SJCRH30 (cell line): ENCODE results near the gene NEDD9. TPM values are rescaled to one million over a fixed set of nuclear protein-coding genes. Genes with fewer than 3 reads are reported as not detected.

Experiments used
- DNase-seq, 2 experiments: peaks; one replicate each; pipeline ENCODE4 v3.0.0-alpha.2; 2015 to 2020
- H3K27ac ChIP-seq: fragments of 250-450 bp; sonication (Bioruptor Pico); 2 replicates; pipeline ENCODE4 v1.5.1; 2020; ENCODE audit warnings: mild to moderate bottlenecking, moderate library complexity
- H3K27me3 ChIP-seq: fragments of 250-450 bp; sonication (Bioruptor Pico); 2 replicates; pipeline ENCODE4 v1.5.1; 2020; ENCODE audit warnings: mild to moderate bottlenecking, moderate library complexity
- H3K36me3 ChIP-seq: fragments of 250-450 bp; sonication (Bioruptor Pico); 2 replicates; pipeline ENCODE4 v1.5.1; 2020; ENCODE audit warnings: mild to moderate bottlenecking, moderate library complexity
- H3K4me1 ChIP-seq: fragments of 250-450 bp; sonication (Bioruptor Pico); 2 replicates; pipeline ENCODE4 v1.5.1; 2020; ENCODE audit warnings: mild to moderate bottlenecking, moderate library complexity
- H3K4me3 ChIP-seq: fragments of 250-450 bp; sonication (Bioruptor Pico); 2 replicates; pipeline ENCODE4 v1.5.1; 2020; ENCODE audit warnings: mild to moderate bottlenecking, moderate library complexity
- H3K9me3 ChIP-seq: fragments of 250-450 bp; sonication (Bioruptor Pico); replicated peaks from 2 replicates; pipeline ENCODE4 v1.5.1; 2020; ENCODE audit warnings: mild to moderate bottlenecking, moderate library complexity
- total RNA-seq: library from RNA; depleted of rRNA; stranded (reverse); fragments of >200 nt; shearing (Covaris generic); gene quantifications from 2 replicates; pipeline ENCODE4 v1.2.3, GENCODE V29; 2014

NEDD9 gene
- total RNA-seq, 1 experiment from 2014 or later: 0.42 TPM

DNA sequence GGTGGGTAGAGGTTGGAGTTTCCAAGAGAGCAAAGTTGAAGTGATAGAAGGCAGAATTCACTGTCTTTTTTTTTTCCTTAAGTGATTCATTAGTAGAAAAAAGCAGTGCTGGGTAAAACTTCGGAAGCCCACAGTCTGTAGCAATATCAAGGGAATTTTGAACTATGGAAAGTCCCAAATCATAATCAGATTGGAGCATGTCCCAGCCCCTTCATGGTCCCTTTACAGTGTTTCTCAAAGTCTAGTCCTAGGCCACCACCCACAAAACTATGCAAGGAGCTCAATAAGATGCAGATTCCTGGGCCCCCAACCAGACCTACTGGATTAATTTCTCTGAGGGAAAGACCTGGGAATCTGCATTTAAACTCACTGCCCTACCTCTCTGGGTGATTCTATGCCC lies 22.6 kb downstream of the NEDD9 start:
- peaks cover 2% of the 10 kb centered on the region; the same call in 1 of the 2 replicates for H3K4me1 ChIP-seq
- no peak overlapping the region for H3K27ac ChIP-seq
- H3K4me3 ChIP-seq: no peak overlapping the region
- H3K27me3 ChIP-seq: no peaks in the 10 kb centered on the region
- no peaks in the 10 kb centered on the region for H3K36me3 ChIP-seq
- no peaks in the 10 kb centered on the region for H3K9me3 ChIP-seq
- DNase-seq: no peak

DNA sequence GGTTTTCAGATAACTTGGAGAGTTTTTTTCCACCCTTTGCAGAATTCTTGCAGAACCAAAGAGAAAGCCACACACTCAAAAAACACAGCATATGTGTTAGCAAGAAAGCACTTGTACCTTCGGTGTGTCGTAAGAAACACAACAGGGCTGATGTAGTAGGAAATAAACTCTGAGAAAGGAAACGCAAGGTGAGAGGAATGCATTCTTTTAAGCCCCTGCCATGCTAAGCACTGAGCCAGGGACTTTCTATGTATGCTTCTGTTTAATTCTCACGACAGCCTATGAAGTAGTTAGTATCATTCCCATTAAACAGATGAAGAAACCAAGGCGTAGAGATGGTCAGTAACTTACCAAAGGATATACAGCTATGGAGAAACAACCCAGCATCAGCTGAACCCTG lies 23.1 kb downstream of the NEDD9 start:
- Histone ChIP-seq H3K9me3 (no peaks in the 10 kb centered on the region), H3K4me3 (no peak overlapping the region), H3K27me3 (no peaks in the 10 kb centered on the region), H3K27ac (no peak overlapping the region), H3K36me3 (no peaks in the 10 kb centered on the region), H3K4me1 (peaks cover 2% of the 10 kb centered on the region; the same call in 1 of the 2 replicates)
- no peak for DNase-seq

DNA sequence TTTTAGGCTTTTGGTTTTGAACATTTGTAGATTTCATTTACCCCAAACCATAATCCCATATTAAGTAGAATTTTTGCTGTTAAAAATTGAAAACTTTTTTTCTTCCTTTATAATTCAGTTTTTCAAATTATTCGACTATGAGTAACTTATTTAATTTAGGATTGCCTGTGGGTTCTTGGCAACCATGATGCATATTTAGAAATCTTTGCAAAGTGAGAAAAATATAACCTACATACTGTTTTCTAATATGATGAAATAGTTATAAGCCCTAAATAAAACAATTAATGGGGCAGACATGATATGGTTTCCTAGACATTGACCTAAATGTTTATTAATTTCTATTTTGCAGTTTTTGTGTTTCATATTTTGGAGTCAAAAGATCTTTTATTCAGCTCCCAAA lies 23.6 kb downstream of the NEDD9 start:
- peaks cover 2% of the 10 kb centered on the region; the same call in 1 of the 2 replicates for H3K4me1 ChIP-seq
- no peaks in the 10 kb centered on the region for H3K9me3 ChIP-seq
- no peak overlapping the region for H3K4me3 ChIP-seq
- H3K27me3 ChIP-seq: no peaks in the 10 kb centered on the region
- DNase-seq: no peak
- H3K27ac ChIP-seq: no peak overlapping the region
- no peaks in the 10 kb centered on the region for H3K36me3 ChIP-seq

DNA sequence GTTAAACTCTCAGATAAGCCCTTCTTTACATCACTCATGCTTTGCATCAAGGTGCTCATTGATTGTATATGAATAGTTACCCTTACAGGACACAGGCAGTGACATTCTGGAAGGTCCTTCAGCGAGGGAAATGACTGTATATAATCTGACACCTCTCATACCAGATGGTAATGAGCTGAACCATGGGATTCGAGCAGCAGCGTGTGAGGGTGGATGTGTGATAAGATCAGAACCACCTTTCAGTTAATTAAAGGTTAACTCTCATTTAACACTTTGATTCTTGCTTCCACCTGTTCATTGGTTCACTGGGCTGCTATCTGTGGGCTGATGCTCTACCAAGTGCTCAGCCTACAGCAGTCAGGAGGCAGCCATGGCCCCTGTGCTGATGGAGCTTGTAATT lies 24.2 kb downstream of the NEDD9 start:
- DNase-seq: no peak
- H3K36me3 ChIP-seq: no peaks in the 10 kb centered on the region
- no peak overlapping the region for H3K27ac ChIP-seq
- peaks cover 3% of the 10 kb centered on the region for H3K4me1 ChIP-seq
- H3K9me3 ChIP-seq: no peaks in the 10 kb centered on the region
- H3K27me3 ChIP-seq: no peaks in the 10 kb centered on the region
- H3K4me3 ChIP-seq: no peak overlapping the region

DNA sequence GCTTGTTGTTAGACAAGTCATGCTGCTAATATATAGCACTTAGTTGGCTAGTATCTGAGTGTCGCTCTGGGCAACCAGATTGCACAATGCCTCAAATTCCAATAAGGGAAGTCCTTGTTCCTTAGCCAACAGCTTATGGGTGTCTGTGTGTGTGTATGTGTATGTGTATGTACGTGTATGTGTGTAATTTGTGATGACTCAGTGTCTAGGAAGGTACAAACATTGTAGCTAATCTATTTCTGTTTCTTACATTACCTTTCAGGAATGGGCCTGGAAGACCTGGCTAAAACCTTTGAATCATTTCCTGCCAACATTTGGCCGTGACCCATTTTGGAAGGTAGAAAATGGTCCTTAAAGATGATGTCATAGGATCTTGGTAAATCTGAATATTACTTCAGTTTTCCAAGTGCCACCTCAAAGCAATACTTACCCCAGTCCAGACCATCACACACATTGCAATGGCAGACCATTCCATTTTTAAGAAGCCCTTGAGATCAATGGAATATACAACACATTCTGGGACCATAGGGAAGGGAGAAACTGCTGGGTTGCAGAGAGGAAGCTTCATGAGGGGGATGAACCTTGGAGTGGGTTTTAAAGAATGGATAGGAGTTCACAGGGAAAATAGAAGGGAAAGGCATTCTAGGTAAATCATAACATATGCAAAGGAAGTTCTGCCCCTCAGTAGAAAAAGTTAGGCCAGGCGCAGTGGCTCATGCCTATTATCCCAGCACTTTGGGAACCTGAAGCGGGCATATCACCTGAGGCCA lies 25.1 kb downstream of the NEDD9 start:
- Histone ChIP-seq H3K4me3 (no peak overlapping the region), H3K27me3 (no peaks in the 10 kb centered on the region), H3K4me1 (peaks cover 10% of the 10 kb centered on the region), H3K36me3 (no peaks in the 10 kb centered on the region), H3K27ac (no peak overlapping the region), H3K9me3 (no peaks in the 10 kb centered on the region)
- no peak for DNase-seq

DNA sequence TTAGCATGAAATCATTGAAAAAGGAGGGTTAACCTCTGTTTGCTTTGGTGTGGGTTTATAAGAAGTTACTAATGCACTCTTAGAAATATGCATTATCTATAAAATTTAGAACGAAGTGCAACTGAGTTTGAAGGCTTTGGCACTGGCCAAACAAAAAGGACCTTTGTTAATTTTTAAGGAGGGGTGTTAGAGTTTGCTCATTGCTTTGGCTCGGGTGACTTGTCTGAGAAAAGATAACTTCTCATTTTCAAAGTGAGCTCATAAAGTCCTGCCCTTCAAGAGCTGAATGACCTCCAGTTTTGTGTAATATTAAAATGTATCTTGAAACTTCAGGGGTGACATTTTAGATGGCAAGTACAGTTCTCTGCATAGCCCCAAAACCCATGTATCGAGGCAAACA lies 25.9 kb downstream of the NEDD9 start:
- Histone ChIP-seq H3K9me3 (no peaks in the 10 kb centered on the region), H3K27ac (no peak overlapping the region), H3K36me3 (no peaks in the 10 kb centered on the region), H3K27me3 (no peaks in the 10 kb centered on the region), H3K4me3 (no peak overlapping the region), H3K4me1 (peaks cover 11% of the 10 kb centered on the region)
- DNase-seq: no peak

GRCh38 chr6:11204794-11205366 lies 27.6 kb downstream of the NEDD9 start:
- Histone ChIP-seq H3K27ac (no peak overlapping the region), H3K9me3 (no peaks in the 10 kb centered on the region), H3K4me3 (no peak overlapping the region), H3K36me3 (no peaks in the 10 kb centered on the region), H3K27me3 (no peaks in the 10 kb centered on the region), H3K4me1 (peaks cover 11% of the 10 kb centered on the region)
- DNase-seq: no peak

DNA sequence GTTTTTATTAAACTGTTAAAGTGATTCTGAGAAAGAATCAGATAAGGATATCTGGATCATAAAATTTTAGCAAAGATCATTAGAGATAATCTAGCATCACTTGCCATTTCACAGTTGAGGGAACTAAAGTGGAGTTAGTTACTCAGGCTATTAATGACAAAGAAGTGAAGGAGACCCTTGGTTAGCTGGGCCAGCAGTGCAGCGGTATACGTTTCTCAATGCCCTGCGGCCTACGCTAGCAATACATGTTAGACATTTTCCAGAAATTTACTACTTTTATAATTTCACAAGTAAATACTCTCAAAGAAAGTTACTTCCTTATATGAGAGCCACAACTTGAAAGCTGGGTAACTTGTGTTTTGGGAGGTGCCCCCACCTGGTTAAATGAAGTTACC lies 28.5 kb downstream of the NEDD9 start:
- Histone ChIP-seq H3K4me1 (peaks cover 11% of the 10 kb centered on the region), H3K27ac (no peak overlapping the region), H3K27me3 (no peaks in the 10 kb centered on the region), H3K36me3 (no peaks in the 10 kb centered on the region), H3K4me3 (no peak overlapping the region), H3K9me3 (no peaks in the 10 kb centered on the region)
- no peak for DNase-seq

GRCh38 chr6:11203306-11204004 lies 29.0 kb downstream of the NEDD9 start:
- peak in 1 of 2 experiments; percentile 3 for DNase-seq
- Histone ChIP-seq H3K4me1 (peaks cover 11% of the 10 kb centered on the region), H3K9me3 (no peaks in the 10 kb centered on the region), H3K36me3 (no peaks in the 10 kb centered on the region), H3K27me3 (no peaks in the 10 kb centered on the region), H3K4me3 (no peak overlapping the region), H3K27ac (peak overlapping the region; percentile 46; the same call in 1 of the 2 replicates)

- Histone ChIP-seq H3K4me3 (no peak overlapping the region), H3K27ac (peak overlapping the region; percentile 46; the same call in 1 of the 2 replicates), H3K27me3 (no peaks in the 10 kb centered on the region), H3K4me1 (peaks cover 11% of the 10 kb centered on the region), H3K36me3 (no peaks in the 10 kb centered on the region), H3K9me3 (no peaks in the 10 kb centered on the region)
- peak; percentile 50 to 74 for DNase-seq
These were observed 29.8 kb downstream of the NEDD9 start for GRCh38 chr6:11202513-11203305.

DNA sequence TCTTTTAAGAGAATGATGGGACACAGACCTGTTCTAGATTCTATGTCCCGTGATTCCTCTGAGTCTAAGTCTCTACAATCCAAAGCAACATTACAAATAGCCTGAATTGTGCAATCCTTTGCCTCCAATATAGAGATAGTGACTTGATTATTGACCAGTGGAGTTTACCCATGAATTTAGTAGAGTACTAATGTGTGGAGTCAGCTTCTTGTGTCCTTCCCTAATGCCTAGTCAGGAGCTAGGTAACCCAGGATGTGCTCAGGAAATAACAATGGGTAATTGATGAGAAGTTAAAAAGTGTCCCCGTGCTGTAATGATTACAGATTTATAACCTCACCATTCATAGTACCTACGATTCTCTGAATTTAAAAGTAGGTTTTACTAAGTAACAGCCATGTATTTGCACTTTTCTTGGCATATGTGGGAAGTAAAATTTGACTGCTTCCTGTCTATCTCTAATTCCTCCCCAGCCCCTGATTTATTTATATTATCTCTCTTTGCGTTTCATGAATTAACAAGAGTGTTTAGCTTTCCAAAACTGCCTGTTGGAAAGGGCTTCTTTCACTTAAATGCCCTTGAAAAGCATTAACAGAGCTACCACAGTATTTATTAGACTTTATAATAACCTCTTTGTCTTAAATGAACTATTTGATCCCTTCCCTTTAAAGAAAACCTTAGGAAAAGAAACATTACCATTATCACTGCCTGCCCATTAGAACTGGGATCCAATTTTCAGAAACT lies 30.5 kb downstream of the NEDD9 start:
- Histone ChIP-seq H3K4me3 (no peak overlapping the region), H3K4me1 (peaks cover 10% of the 10 kb centered on the region), H3K27ac (no peak overlapping the region; the same call in 1 of the 2 replicates), H3K27me3 (no peaks in the 10 kb centered on the region), H3K9me3 (no peaks in the 10 kb centered on the region), H3K36me3 (no peaks in the 10 kb centered on the region)
- no peak for DNase-seq

DNA sequence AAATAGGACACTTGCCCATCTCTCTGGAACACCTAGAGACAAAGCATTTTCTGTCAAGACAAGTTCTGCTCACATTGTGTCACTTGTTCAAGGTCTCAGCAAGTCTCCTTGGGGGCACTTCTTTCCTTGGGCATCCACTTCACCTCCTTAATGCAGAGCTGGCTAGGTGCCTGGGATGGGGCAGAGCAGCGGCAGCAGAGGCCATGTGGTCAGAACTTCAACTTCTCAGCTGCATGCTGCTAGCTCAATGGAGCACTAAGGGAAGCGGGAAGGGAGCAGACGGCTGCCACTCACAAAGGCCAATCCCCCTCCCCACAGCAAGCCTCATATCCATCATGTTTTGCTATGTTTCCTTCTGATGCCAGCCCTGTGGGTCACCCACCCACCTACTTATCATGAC lies 31.5 kb downstream of the NEDD9 start:
- peaks cover 12% of the 10 kb centered on the region for H3K4me1 ChIP-seq
- no peaks in the 10 kb centered on the region for H3K27me3 ChIP-seq
- no peaks in the 10 kb centered on the region for H3K9me3 ChIP-seq
- no peak overlapping the region for H3K4me3 ChIP-seq
- no peaks in the 10 kb centered on the region for H3K36me3 ChIP-seq
- H3K27ac ChIP-seq: no peak overlapping the region
- no peak for DNase-seq

DNA sequence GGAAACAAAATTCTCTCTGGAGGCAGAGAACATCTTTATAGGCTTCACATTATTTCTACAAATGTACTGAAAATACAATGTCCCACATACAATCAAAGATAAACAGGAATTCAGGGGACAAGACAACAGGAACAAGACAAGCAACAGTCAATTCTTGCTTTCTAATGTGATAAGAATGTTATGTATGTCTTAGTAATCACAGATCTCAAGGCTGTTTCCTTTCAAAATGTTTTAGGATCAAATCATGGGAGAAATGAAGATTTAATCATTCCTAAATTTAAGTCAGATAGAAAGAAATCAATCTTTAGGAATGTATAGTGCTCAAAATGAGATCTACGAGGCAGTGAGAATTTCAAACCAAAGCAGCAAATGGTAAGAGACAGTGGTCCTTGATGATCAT lies 32.1 kb downstream of the NEDD9 start:
- Histone ChIP-seq H3K27me3 (no peaks in the 10 kb centered on the region), H3K4me3 (no peak overlapping the region), H3K4me1 (peaks cover 12% of the 10 kb centered on the region), H3K9me3 (no peaks in the 10 kb centered on the region), H3K27ac (no peak overlapping the region), H3K36me3 (no peaks in the 10 kb centered on the region)
- no peak for DNase-seq
